HG03457 (cell line): ENCODE measurements around the gene A2M.

Experiments used
- ATAC-seq: cut with Tn5 transposase; IDR thresholded peaks from one replicate; pipeline ENCODE4 v1.9.1; 2021; ENCODE audit warnings: moderate number of reproducible peaks; ENCODE audit not compliant: unreplicated experiment

A2M gene

GRCh38 chr12:9074484-9075137 lies 41.1 kb downstream of the A2M start:
- ATAC-seq, result no peak

DNA sequence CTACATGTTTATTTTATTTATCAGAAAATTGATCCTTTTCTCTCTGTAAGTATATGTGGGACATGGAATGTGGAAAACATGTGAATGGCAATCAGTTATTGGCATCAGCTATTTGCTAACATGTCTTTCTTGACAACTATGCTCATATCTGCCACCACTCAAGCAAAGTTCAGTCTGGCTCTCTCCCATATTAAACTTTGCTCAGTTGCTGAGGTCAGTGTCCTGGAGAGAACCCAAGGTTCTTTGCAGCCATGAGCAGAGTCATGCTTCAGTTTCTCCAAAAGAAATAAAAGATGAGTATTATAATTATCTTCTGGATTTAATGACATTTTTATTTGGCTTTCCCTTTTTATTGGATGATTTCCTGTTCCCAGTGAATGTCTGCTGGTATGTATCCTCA lies 42.6 kb downstream of the A2M start:
- no peak for ATAC-seq

GRCh38 chr12:9072481-9073038 lies 43.2 kb downstream of the A2M start:
- ATAC-seq, result no peak

- ATAC-seq, result no peak
Observed at GRCh38 chr12:9071969-9072368, 43.8 kb downstream of the A2M start.

DNA sequence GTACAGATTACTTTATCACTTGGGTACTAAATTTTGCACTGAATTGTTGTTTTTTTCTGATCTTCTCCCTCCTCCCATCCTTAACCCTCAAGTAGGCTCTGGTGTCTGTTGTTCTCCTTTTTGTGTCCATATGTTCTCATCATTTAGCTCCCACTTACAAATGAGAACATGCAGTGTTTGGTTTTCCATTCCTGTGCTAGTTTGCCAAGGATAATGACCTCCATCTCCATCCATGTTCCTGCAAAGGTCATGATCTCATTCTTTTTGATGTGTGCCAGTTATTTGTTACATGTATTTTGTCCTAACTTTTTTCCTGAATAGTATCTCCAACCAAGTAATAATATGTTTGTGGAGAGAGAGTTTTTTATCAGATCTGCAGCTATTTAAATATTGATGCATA lies 44.2 kb downstream of the A2M start:
- no peak for ATAC-seq

GRCh38 chr12:9070351-9070750 lies 45.4 kb downstream of the A2M start:
- ATAC-seq, result no peak

DNA sequence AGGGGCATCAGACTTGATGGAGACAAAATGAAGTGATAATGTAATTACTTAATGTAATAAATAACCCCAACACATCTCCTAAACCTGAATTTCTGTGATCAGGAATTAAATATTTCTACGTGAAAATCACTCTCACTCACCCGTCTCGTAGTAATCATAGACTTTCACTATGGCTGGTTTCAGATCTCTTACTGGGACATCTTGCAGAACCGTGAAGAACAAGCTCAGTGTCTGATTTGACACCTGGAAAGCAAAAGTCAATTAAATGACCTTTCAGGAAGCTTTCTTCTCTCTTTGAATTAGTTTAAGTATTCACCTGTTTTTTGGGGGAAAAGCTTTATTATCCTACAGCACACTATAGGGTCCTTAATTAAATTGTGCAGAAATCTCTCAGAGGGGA lies 47.1 kb downstream of the A2M start:
- ATAC-seq, result no peak

- no peak for ATAC-seq
Observed at GRCh38 chr12:9068086-9068485, 47.6 kb downstream of the A2M start.

GRCh38 chr12:9066755-9067423 lies 48.8 kb downstream of the A2M start:
- no peak for ATAC-seq

DNA sequence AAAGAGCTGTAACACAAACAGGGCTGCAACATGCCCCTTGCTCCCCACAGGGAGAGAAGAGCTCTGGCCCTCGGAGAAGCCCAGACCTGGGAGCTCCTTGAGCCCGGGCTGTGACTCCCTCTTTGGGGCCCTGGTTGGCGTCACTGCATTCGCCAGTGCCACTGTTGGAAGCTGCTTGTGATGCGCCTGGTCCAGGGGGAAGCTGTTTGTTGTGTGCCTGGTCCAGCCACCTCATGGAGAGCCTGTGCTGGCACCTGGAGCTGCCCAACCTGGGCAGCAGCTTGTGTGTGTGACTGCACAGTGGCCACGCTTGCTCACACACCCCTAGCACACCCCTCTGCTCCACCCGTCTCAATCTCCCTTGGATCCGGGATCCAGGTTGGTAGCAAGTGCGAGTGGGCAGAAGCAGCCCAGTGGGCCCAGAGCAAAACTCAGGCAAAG lies 49.5 kb downstream of the A2M start:
- no peak for ATAC-seq

DNA sequence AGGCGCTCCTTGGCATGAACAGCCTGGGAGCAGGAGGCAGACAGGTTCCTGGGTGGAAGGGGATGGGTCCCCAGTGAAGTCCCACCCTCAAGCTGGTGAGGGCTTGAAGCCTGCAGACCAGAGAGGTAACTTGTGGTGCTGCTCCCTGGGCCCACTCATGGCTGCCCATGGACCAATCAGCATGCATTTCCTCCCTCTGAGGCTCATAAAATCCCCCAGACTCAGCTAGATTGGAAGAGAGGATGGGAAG lies 50.2 kb downstream of the A2M start:
- ATAC-seq, result no peak

DNA sequence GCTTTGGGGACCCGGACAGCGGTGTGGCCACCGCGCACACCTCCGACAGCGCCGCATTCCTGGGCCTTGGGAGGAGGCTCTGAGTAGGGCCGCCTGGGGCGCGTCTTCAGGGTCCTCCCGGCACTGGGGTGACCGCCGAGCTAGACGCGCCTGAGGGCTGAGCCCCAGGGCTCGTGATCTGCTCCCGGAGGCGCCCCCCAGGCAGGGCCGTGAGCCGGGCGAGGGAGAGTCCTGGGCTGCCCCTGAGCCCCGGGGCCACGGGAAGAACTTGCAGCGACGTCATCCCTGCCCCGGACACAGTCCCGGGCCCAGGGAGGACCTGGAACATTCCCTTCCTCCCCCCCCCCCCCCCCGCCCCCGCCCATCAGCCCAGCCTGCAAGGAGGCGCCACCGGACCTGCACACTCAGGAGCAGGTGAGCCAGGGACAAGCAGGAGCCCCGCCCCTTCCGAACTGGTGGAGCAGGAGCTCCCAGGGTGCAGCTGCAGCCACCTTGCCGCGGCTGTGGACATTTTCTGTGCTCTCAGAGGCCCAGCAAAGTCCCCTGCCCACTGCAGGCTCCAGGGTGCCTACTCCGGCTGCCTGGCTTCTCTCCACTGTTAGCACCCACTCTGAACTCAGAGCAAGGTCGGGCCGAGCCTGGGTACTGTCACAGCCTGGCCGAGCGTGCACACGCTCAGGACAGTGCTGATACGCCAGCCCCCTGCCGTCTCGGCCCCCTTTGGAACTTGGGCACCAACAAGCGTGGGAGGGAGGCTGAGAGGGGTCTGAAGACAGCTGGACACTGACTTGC lies 50.7 kb downstream of the A2M start:
- no peak for ATAC-seq

- no peak for ATAC-seq
Observed at GRCh38 chr12:9064201-9064814, 51.4 kb downstream of the A2M start.

DNA sequence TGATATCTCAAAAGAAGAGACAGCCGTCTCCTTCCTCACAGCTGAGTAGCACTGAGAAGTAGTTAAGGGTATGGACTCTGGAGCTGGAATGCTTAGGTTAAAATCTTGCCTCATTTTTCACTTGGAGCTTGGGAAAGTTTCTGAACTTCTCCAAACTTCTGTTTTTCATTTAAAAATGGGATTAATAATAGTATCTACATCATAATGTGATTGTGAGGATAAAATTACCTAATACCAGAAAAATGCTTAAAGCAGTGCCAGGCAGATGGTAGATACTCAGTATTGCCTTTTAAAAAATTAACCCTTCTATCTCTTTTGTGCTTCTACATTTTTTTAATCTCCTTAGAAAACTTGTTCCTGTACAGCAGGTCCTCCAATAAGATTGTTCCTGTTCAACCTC lies 63.1 kb downstream of the A2M start:
- no peak for ATAC-seq

GRCh38 chr12:9051158-9051550 lies 64.6 kb downstream of the A2M start:
- no peak for ATAC-seq

- no peak for ATAC-seq
Observed at GRCh38 chr12:9050521-9051157, 65.1 kb downstream of the A2M start.

GRCh38 chr12:9049520-9050133 lies 66.1 kb downstream of the A2M start:
- ATAC-seq, result no peak

GRCh38 chr12:9048930-9049329 lies 66.8 kb downstream of the A2M start:
- ATAC-seq, result no peak

- ATAC-seq, result no peak
Observed at GRCh38 chr12:9047105-9047504, 68.6 kb downstream of the A2M start.

GRCh38 chr12:9043766-9044165 lies 72.0 kb downstream of the A2M start:
- ATAC-seq, result no peak

- no peak for ATAC-seq
Observed at GRCh38 chr12:9041321-9041720, 74.4 kb downstream of the A2M start.
